G401 (cell line): ENCODE data around the gene ZNF521. TPM values are rescaled to one million over a fixed set of nuclear protein-coding genes. Genes with fewer than 3 reads are reported as not detected.
"Not testable (repeated sequence)": the region's sequence is repeated elsewhere in the genome, so short reads cannot be mapped to it uniquely, and the experiment has no call there.

ENCODE experiments used
- DNase-seq: peaks from one replicate; pipeline ENCODE4 v3.0.0-alpha.2; 2015; ENCODE audit warnings: low spot score
- in situ Hi-C: cut with HindIII; loops from 2 replicates; pipeline ENCODE4 v1.10.0; 2016; ENCODE audit warnings: low sequenced_read_pairs, mixed read lengths
- total RNA-seq: library from RNA; depleted of rRNA; stranded (reverse); fragments of >200 nt; shearing (Covaris generic); gene quantifications from 2 replicates; pipeline ENCODE4 v1.2.3, GENCODE V29; 2014

Gene ZNF521
- total RNA-seq, 1 experiment from 2014 or later = 87.6 TPM

DNA sequence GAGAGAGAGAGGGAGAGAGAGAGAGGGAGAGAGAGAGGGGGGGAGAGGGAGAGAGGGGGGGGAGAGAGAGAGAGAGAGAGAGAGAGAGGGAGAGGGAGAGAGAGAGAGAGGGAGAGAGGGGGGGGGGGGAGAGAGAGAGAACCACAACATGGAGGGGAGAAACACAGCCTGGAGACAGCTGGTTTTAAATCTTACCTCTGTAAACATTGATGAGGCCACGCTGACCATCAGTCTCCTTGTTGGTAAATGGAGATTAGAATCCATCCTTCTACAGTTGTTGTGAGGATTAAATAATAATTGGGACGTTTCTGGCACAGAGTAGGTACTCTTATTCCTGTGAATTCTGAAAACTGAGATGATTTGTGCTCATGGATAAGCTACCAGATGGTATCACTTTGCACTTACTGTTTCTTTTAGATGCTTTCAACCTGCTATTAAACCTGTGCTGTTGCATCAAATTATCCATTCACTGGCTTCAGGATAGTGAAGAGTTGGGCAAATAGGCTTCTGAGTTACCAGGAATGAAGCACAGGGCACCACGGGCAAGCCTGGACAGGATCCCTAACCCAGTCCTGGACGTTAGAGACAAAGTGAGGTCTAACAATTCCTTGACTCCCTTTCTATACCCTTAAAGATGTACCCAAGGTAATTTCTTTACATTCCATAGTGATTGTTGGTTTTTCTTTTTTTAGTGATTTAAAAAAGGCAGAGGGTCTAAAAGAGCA lies 318.1 kb downstream of the ZNF521 start:
- in situ Hi-C loops = no loop called here

DNA sequence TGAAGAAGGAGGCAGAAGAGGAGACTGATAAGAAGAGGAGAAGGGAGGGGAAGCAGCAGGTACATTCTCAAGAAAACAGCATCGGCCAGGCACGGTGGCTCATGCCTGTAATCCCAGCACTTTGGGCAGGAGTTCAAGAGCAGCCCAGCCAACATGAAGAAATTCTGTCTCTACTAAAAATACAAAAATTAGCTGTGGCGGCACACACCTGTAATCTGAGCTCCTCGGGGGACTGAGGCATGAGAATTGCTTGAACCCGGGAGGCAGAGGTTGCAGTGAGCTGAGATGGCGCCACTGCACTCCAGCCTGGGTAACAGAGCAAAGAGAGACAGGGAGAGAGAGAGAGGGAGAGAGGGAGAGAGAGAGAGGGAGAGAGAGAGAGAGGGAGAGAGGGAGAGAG lies 318.8 kb downstream of the ZNF521 start:
- DNase-seq = peak; percentile 51
- in situ Hi-C loops = not testable (repeated sequence)

More for the DNA sequence above, 318.1 kb downstream of the ZNF521 start:
- DNase-seq = peak; percentile 53

DNA sequence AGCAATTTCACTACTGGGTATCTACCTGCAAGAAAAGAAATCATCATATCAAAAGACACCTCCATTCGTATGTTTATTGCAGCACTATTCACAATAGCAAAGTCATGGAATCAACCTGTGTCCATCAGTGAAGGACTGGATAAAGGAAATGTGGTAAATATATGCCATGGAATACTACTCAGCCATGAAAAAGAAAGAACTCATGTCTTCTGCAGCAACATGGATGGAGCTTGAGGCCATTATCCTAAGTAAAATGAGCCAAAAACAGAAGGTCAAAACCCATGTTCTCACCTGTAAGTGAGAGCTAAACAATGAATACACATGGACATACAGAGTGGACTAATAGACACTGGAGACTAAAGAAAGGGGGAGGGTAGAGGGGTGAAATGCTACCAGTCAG lies 322.2 kb downstream of the ZNF521 start:
- in situ Hi-C loops = no loop called here

DNA sequence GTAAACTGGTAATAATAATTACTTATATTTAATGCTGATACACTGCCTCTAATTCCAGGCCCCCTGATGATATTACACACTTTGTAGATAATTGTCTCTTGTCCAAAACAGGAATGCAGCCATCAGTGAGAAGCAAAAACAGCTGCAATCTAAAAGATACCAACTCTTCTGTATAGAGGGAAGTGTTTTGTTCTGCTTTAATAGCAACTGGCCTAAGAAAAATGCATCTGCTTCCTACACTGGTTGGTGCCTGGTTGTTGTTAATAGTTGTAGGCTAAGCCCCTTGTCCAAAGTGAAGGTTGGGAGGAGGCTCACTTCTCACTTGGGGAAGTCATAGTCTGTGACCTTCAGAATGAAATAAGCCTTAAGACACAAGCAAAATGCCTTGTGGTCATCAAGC lies 332.0 kb downstream of the ZNF521 start:
- in situ Hi-C loops = no loop called here
- DNase-seq = no peak

More for the DNA sequence above, 322.2 kb downstream of the ZNF521 start:
- DNase-seq = no peak

DNA sequence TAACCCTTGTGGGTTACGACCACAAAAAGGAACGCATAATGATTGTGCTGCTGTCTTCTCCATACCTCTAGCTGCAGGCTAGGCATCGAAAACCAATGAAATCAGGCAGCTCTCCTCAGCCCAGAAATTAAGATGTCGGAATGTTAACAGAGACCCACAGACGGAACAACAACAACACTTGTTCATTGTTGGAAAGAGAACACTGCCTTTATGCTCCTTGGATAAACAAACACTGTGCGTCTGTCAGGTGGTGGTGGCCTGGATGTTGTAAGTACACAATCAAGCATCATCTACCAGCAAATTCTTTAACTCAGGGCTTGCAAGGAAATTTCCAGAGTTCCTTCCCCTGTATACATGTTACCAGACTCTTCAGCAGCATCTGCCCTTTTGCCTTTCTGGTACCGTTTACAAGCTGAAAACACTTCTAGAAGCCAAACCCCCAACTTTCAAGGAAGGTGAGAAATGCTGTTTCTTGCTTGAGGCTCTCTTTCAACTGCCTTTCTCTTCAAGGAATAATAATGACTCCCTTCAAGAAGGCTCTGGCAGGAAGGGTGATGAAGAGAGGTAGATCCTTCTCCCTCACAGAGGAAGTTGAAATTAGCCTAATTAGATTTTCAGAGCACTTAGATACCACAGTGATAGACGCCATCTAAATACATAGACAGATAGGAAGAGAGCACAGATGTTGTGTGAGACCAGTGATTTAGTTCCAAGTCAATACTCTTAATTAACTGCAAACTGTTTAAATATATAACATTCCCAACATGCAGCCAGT lies 332.7 kb downstream of the ZNF521 start:
- in situ Hi-C loops = no loop called here
- DNase-seq = no peak

DNA sequence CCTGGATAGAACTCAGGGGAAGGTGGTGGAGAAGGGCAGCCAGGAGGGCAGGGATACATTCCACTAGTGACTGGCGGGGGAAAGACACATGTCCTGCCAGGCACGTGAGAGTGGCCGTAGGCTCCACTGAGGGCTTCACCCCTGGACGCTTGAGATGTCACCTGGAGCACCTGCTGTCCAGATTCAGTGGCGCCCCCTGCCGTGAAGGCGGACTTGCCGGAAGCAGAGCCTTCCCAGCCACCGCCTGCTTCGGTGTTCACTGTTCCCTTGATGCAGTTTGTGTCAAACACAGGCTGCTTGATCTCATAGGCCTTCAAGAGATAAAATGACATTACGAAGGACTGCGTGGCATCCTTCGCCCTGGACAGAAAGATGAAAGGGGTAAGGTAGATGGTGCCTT lies 335.3 kb downstream of the ZNF521 start:
- no peak for DNase-seq

DNA sequence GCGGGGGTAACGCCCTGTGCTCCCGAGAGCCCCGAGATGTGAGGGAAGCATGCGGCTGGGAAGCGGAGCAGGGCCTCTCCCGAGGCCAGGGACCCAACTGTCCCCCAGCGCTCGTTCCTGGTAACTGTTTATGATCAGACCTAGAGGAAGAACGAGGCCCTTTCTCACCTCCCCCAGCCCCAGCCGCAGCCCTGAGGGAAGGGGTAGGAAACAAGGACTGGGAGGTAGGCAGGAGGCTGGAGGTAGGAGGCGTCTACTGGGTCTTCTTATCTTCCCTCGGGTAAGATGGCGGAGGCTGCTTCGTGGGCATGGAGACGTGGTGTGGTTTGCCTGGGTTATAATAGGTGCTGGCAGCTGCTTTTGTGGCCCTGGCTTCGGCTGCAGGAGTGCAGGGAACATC lies 335.8 kb downstream of the ZNF521 start:
- no peak for DNase-seq
- in situ Hi-C loops = no loop called here

More for the DNA sequence above, 335.3 kb downstream of the ZNF521 start:
- in situ Hi-C loops = no loop called here
